HG03342 (cell line): ENCODE results near the gene MORF4L2.
A peak's percentile ranks its signal among the peaks of the same experiment; 100 is the strongest.

Experiments
- ATAC-seq: cut with Tn5 transposase; IDR thresholded peaks from one replicate; pipeline ENCODE4 v1.9.1; 2021; ENCODE audit warnings: mild to moderate bottlenecking, moderate library complexity; ENCODE audit not compliant: unreplicated experiment

Gene MORF4L2, protein sequence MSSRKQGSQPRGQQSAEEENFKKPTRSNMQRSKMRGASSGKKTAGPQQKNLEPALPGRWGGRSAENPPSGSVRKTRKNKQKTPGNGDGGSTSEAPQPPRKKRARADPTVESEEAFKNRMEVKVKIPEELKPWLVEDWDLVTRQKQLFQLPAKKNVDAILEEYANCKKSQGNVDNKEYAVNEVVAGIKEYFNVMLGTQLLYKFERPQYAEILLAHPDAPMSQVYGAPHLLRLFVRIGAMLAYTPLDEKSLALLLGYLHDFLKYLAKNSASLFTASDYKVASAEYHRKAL

GRCh38 chrX:103686199-103687072, at the start of gene MORF4L2:
MORF4L2 (minus strand) TSS chrX:103686699; CDS start chrX:103677027, 9,672 bp downstream.
- peak; percentile 91 for ATAC-seq

DNA sequence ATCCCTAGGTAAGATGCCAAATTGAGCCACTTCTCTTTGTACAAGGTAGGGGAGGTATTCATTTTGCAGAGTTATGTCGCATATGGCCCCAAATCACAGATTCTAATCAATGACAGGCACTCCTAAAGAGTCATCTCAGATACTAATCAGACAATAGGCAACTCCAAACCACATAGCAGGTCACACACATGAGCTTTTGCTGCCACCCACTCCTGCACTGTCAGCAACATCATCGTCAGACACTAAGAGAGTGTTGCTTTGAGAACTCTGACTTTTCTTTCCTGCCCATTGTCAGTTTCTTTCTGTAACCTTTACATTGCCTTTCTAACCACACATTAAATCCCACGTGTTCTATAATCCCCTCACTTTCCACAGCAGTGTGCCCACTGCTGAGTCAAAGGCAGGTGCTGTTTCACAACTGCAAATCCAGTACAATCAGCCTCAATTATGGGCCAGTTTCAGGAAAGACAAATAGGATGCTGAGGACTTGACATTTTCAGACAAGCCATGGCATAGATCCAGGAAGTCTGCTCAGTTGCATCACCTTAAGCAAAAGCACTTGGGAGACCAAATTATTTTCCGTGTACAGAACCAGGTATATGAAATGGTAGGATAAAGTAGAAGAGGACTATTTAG, 47.7 kb upstream of the MORF4L2 start:
- ATAC-seq = no peak

DNA sequence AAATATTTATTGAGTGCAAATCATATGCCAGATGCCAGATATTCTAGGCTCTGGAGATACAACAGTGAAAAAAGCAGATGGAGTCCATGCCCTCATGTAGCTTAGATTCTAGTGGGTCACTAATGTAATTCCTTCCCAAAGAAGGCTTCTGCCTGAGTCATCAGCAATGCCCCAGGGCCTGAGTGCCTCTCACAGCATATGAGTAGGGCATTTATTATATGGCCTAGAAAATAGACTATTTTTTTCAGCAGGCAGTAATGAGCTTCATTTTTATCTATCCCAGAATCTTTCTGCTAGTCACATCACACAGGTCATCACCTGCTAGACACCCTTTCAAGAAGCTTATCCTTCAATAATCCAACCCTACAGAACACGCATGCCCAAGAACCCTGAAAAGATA, 46.5 kb upstream of the MORF4L2 start:
- no peak for ATAC-seq

GRCh38 chrX:103730796-103731493, 44.4 kb upstream of the MORF4L2 start:
- ATAC-seq = no peak

- ATAC-seq = no peak
These were observed 43.8 kb upstream of the MORF4L2 start for GRCh38 chrX:103730147-103730795.

DNA sequence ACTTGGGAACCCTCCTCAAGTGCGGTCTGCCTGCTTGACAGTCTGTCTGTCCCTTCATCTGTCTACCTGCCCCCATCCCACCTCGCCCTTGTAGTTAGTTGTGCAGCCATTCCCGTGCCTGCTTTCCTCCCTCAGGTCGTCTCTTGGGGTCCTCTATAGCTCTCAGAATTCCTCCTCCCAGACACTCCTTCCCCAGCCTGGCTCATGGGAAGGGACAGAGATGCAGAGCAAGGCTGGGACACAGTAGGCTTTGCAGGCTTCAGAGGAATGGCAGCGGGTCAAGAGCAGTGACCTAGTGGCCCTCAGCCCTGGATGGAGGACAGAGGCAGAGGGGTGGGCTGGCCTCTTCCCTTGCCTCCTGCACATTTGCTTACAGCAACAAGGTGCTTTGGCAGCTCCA, 42.5 kb upstream of the MORF4L2 start:
- no peak for ATAC-seq

- no peak for ATAC-seq
These were observed 40.6 kb upstream of the MORF4L2 start for GRCh38 chrX:103727115-103727514.

DNA sequence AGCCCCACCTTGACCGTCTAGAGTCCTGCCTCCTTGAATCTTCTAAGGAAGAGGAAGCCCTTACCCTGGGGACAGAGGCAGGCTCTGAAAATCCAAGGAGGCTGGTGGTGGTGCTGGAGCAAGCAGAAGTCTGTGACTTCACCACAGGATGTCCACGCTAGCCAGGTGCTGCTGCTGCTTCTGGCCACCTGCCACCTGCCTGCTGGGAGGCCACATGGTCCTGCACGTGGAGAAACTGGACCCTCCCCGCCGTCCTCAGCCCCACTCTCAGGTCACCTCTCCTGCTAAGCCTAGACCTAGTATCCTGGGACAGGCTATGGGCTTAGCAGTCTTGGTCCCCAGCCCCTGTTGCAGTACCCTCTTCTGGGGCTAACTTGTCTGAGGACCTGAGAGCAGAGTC, 40.0 kb upstream of the MORF4L2 start:
- ATAC-seq = no peak

- ATAC-seq = no peak
These were observed 36.0 kb upstream of the MORF4L2 start for GRCh38 chrX:103722505-103722904.

GRCh38 chrX:103718120-103718519, 31.6 kb upstream of the MORF4L2 start:
- ATAC-seq = no peak

DNA sequence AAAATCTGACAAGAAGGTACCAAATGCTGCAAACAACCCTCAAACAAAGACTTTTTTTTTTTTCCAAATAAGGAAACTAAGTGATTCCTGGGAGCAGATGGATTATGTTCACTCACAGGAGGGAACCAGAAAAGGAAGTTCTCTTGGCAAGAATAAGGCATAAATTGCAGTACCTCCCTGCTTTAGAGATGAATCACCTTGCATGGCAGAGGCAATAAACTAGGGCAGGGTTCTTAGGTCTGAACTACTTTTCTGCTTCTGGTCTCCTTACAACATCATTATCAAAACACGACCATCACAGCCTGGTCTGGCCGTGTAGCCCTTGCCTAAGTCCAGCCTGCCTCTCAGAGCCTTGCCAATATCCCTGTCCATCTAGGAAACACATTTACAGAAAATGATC, 30.5 kb upstream of the MORF4L2 start:
- no peak for ATAC-seq

DNA sequence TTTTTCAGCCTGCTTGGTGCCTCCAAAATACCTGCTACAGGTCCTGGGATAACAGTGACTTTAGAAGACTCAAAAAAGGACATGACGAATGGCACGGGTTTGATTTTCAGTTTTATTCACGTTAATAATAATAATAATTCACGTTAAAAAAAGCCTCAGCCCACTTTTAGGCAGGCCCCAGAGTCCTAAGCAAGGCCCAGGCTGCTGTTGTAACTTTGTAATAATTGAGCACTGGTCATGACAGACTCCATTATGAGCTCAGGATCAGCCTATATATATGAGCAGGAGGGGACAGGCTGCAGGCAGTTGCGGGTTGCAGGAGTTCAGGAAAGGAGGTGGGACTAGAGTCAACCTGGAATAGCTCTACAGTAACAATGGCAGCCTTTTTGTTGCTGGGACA, 24.1 kb upstream of the MORF4L2 start, which contains the start of gene TMEM31:
Gene TMEM31 (plus strand): TSS at position 301 of the 400 bp plus-strand sequence. CDS start 1,350 bp downstream, outside the sequence.
- no peak for ATAC-seq

DNA sequence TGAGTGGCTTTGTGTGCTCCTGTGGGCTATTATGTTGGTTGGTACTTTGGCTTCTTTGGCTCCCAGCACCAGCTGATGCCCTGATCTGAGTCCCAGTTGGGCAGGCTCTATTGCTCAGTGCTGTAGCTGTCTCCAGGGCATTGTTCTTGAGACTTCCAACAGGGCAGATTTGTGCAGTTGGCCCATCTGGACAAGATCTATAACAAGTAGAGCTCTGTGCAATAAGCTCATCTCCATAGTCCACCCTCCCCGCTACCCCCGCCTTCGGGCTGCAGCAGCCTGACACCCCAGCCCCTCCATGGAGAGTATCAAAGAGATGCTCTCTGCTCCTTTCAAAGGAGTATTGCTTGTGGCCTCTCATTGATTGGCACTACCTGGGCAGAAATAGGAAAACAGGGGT, 18.4 kb upstream of the MORF4L2 start:
- no peak for ATAC-seq

DNA sequence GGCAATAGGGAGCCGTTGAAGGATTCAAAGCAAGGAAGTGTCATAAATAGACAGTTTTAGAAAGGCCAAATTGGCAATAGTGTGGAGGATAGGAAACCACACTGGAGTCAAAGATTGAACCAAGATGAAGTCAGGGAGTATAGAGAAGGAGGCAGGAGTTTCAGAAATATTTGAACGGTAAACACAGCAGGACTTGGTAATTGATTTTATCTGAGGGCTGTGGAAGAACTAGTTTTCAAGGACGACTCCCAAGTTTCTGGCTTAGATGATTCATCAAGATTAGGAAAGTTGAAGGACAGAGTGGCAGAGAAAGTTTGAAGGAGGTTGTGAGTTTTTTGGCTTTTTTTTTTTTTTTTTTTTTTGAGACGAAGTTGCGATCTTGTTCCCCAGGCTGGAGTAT, 12.7 kb upstream of the MORF4L2 start:
- ATAC-seq = no peak

- ATAC-seq = no peak
These were observed 11.2 kb upstream of the MORF4L2 start for GRCh38 chrX:103697687-103698086.

GRCh38 chrX:103691059-103691458, 4.6 kb upstream of the MORF4L2 start:
- ATAC-seq = no peak

DNA sequence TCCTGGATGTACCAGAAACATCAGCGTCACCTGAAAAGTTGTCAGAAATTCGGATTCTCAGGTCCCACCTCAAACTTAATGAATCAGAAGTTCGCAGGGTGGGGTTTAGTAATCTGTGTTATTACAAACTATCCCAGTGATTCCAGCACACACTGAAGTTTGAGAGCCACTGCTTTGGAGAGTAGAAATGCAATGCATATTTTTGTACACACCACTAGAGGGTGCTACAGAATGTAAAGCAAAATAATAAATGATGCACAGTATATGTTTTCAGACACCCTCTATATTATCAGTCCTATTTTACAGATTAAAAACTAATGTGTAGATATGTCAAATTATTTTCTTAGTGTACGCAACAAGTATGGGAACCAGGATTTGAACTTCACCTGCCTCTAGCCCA, 2.4 kb upstream of the MORF4L2 start:
- no peak for ATAC-seq

DNA sequence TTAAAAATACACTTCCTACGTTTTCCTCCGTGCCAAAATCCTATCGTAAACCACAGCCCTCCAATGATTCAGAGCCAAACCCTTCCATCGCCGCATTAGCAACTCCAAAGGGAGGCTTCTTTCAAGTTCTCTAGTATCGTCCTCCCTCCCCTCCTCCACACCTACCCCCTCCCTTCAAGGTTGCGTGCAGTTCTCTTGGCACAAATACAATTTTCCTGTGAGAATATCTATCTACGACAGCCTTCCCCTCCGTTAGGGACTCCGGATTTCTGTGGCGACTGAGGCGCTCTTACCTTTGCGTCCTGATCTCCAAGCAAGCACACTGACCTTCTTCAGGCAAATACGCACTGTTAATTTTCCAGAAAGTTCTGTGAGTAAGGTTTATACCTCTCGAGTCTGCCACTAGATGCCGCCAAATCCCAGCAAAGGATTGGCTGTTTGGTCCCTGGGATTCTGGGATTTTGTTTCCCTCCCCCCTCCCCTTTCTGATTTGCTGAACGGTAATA, 1.2 kb upstream of the MORF4L2 start:
- ATAC-seq = no peak

- peak; percentile 45 for ATAC-seq
These were observed 685 bp upstream of the MORF4L2 start for GRCh38 chrX:103687073-103687695.

- no peak for ATAC-seq
These were observed 1.1 kb downstream of the MORF4L2 start for GRCh38 chrX:103685396-103685795.
